Measurements from ENCODE around the gene ABCC8.

GRCh38 chr11:17366495-17366894 is 110.2 kb downstream of the ABCC8 start:
- TF ChIP-seq ZNF565 (CRISPR knock-in tag; conservative IDR thresholded peaks at IDR 0.05; ENCODE audit: low read depth): no peak
- TF ChIP-seq ESRRG (CRISPR knock-in tag; IDR thresholded peaks at IDR 0.05): no peak
- TF ChIP-seq PATZ1 (CRISPR knock-in tag; IDR thresholded peaks at IDR 0.05; ENCODE audit: borderline replicate concordance): no peak
- TF ChIP-seq TSHZ2 (CRISPR knock-in tag; IDR thresholded peaks at IDR 0.05): no peak
- TF ChIP-seq RARB (CRISPR knock-in tag; IDR thresholded peaks at IDR 0.05): no peak
- no peak for TF ChIP-seq ARNTL (CRISPR knock-in tag; IDR thresholded peaks at IDR 0.05; ENCODE audit: borderline replicate concordance, low read depth)
- no peak for TF ChIP-seq ZFP3 (CRISPR knock-in tag; IDR thresholded peaks at IDR 0.05)

Measured in SK-N-SH treated with all-trans-retinoic acid at 6 μM for 48 hours (cell line).